H1 (cell line): ENCODE results near the gene COX19. TPM values are rescaled to one million over a fixed set of nuclear protein-coding genes. Genes with fewer than 3 reads are reported as not detected.

Source experiments
- CTCF ChIA-PET: fragments of 300-600 bp; sonication (Branson Sonifier 250); formaldehyde crosslinking; loops from one replicate; lab custom pipeline; 2021; ENCODE audit not compliant: partially characterized antibody; lab: Charles Lee
- POLR2A ChIA-PET: fragments of 300-600 bp; sonication (Branson Sonifier 250); formaldehyde crosslinking; loops from one replicate; lab custom pipeline; 2021; ENCODE audit warnings: inconsistent platforms; ENCODE audit not compliant: partially characterized antibody; lab: Charles Lee
- DNase-seq, 2 experiments: peaks; one replicate each; pipeline versions ENCODE4 v3.0.0 to v3.0.0-alpha.2; 2010 to 2022; ENCODE audit warnings: low spot score in 2 of 2, low read depth in 1 of 2, mixed read lengths in 1 of 2
- FAIRE-seq: peaks from 2 replicates; lab custom pipeline; 2011; peaks lifted over from hg19 to GRCh38; lab: Jason Lieb, UNC
- H2AFZ ChIP-seq: 2 replicates; pipeline ENCODE4 v1.8.1; 2012; ENCODE audit warnings: low read length, inconsistent platforms
- H2AK5ac ChIP-seq: 2 replicates; pipeline ENCODE4 v1.6.1; 2013; ENCODE audit warnings: low read depth, low read length
- H2BK120ac ChIP-seq: replicated peaks from 2 replicates; pipeline ENCODE3; 2013; ENCODE audit warnings: low read depth, low read length, inconsistent platforms
- H2BK12ac ChIP-seq: 2 replicates; pipeline ENCODE4 v1.6.1; 2013; ENCODE audit warnings: low read depth, low read length
- H2BK15ac ChIP-seq: 2 replicates; pipeline ENCODE4 v1.6.1; 2013; ENCODE audit warnings: low read length
- H2BK20ac ChIP-seq: 2 replicates; pipeline ENCODE4 v1.6.1; 2013; ENCODE audit warnings: low read length
- H2BK5ac ChIP-seq: 2 replicates; pipeline ENCODE4 v1.6.1; 2013; ENCODE audit warnings: low read depth, low read length
- H3K14ac ChIP-seq: 2 replicates; pipeline ENCODE4 v1.6.1; 2013; ENCODE audit warnings: inconsistent platforms; ENCODE audit not compliant: insufficient read length
- H3K18ac ChIP-seq: 2 replicates; pipeline ENCODE4 v1.6.1; 2013; ENCODE audit warnings: low read length; ENCODE audit errors: extremely low read depth
- H3K23ac ChIP-seq: 2 replicates; pipeline ENCODE4 v1.6.1; 2013; ENCODE audit warnings: inconsistent platforms; ENCODE audit not compliant: insufficient read length
- H3K23me2 ChIP-seq: 2 replicates; pipeline ENCODE4 v1.6.1; 2013; ENCODE audit warnings: low read depth, low read length
- H3K27ac ChIP-seq: 2 replicates; pipeline ENCODE4 v1.6.1; 2011; ENCODE audit warnings: low read depth, low read length, inconsistent platforms
- H3K27me3 ChIP-seq, 4 experiments: replicated peaks in 1 of 4; 1 replicate in 1 of 4; 2 replicates in 3 of 4; pipeline versions ENCODE4 v1.6.1 to v1.8.1; 2011 to 2013; ENCODE audit warnings: low read length in 3 of 4, mild to moderate bottlenecking in 3 of 4, inconsistent platforms in 2 of 4, mixed read lengths in 2 of 4, moderate library complexity in 1 of 4; ENCODE audit not compliant: control insufficient read depth in 3 of 4, insufficient read depth in 3 of 4; ENCODE audit errors: extremely low read depth in 1 of 4
- H3K36me3 ChIP-seq, 4 experiments: 2 replicates each; pipeline versions ENCODE4 v1.6.1 to v1.8.1; 2011 to 2013; ENCODE audit warnings: mild to moderate bottlenecking in 4 of 4, low read length in 3 of 4, moderate library complexity in 2 of 4, control low read depth in 1 of 4, inconsistent platforms in 1 of 4; ENCODE audit not compliant: insufficient read depth in 4 of 4, control insufficient read depth in 2 of 4
- H3K4ac ChIP-seq: replicated peaks from 2 replicates; pipeline ENCODE3; 2013; ENCODE audit warnings: low read length, low read depth, mixed read lengths, inconsistent platforms; ENCODE audit not compliant: insufficient read length
- H3K4me1 ChIP-seq, 4 experiments: replicated peaks in 1 of 4; 1 replicate in 1 of 4; 2 replicates in 3 of 4; pipeline versions ENCODE4 v1.6.1 to v1.8.1; 2011 to 2013; ENCODE audit warnings: low read length in 3 of 4, inconsistent platforms in 2 of 4, mixed read lengths in 1 of 4; ENCODE audit not compliant: insufficient read depth in 4 of 4, control insufficient read depth in 3 of 4
- H3K4me2 ChIP-seq, 2 experiments: 2 replicates each; pipeline versions ENCODE4 v1.6.1 to v1.8.1; 2011 to 2013; ENCODE audit warnings: low read depth in 2 of 2, low read length in 2 of 2, control low read depth in 1 of 2, inconsistent platforms in 1 of 2, mild to moderate bottlenecking in 1 of 2; ENCODE audit not compliant: insufficient read depth in 1 of 2
- H3K4me3 ChIP-seq, 4 experiments: fragments of 200-600, 300-600 bp in 1 of 4; sonication (generic), shearing (Covaris generic), sonication (Bioruptor Twin) in 1 of 4; 2 replicates each; pipeline versions ENCODE4 v1.5.1 to v1.8.1; 2011 to 2016; ENCODE audit warnings: low read length in 4 of 4, low read depth in 3 of 4, control low read depth in 2 of 4, inconsistent platforms in 2 of 4, mild to moderate bottlenecking in 2 of 4, mixed read lengths in 1 of 4, moderate library complexity in 1 of 4; ENCODE audit not compliant: insufficient read depth in 2 of 4; ENCODE audit errors: extremely low read depth in 1 of 4
- H3K56ac ChIP-seq: replicated peaks from 2 replicates; pipeline ENCODE3; 2013; ENCODE audit warnings: low read depth, mild to moderate bottlenecking, mixed read lengths, low read length, inconsistent platforms; ENCODE audit not compliant: insufficient read length
- H3K79me1 ChIP-seq: 2 replicates; pipeline ENCODE4 v1.6.1; 2013; ENCODE audit warnings: low read depth, low read length, control low read depth
- H3K79me2 ChIP-seq, 2 experiments: 2 replicates each; pipeline versions ENCODE4 v1.6.1 to v1.8.1; 2012 to 2013; ENCODE audit warnings: low read length in 2 of 2, mild to moderate bottlenecking in 2 of 2, inconsistent platforms in 1 of 2; ENCODE audit not compliant: insufficient read depth in 2 of 2, control insufficient read depth in 1 of 2
- H3K9ac ChIP-seq, 4 experiments: replicated peaks in 1 of 4; 1 replicate in 1 of 4; 2 replicates in 3 of 4; pipeline versions ENCODE4 v1.6.1 to v1.8.1; 2011 to 2013; ENCODE audit warnings: low read depth in 3 of 4, low read length in 3 of 4, control low read depth in 2 of 4, mild to moderate bottlenecking in 2 of 4, moderate library complexity in 2 of 4, inconsistent platforms in 1 of 4; ENCODE audit errors: extremely low read depth in 1 of 4
- H3K9me3 ChIP-seq, 2 experiments: 2 replicates each; pipeline versions ENCODE4 v1.6.1 to v1.8.1; 2012 to 2013; ENCODE audit warnings: mild to moderate bottlenecking in 2 of 2, moderate library complexity in 2 of 2, control low read depth in 1 of 2, inconsistent platforms in 1 of 2, low read depth in 1 of 2, low read length in 1 of 2, mixed read lengths in 1 of 2; ENCODE audit not compliant: insufficient read depth in 2 of 2
- H4K20me1 ChIP-seq, 2 experiments: replicated peaks in 1 of 2; 2 replicates each; pipeline versions ENCODE3 to v1.8.1; 2011 to 2013; ENCODE audit warnings: inconsistent platforms in 2 of 2, low read length in 2 of 2, mild to moderate bottlenecking in 1 of 2; ENCODE audit not compliant: insufficient read depth in 2 of 2, control insufficient read depth in 1 of 2
- H4K5ac ChIP-seq: 2 replicates; pipeline ENCODE4 v1.6.1; 2013; ENCODE audit warnings: low read length, low read depth, mixed read lengths, inconsistent platforms; ENCODE audit not compliant: insufficient read length
- H4K8ac ChIP-seq: 2 replicates; pipeline ENCODE4 v1.8.0; 2013; ENCODE audit warnings: mild to moderate bottlenecking, moderate library complexity, low read length, inconsistent platforms; ENCODE audit not compliant: insufficient read depth; ENCODE audit errors: extremely low read depth
- H4K91ac ChIP-seq: replicated peaks from 2 replicates; pipeline ENCODE3; 2013; ENCODE audit warnings: low read length, mixed read lengths, inconsistent platforms; ENCODE audit not compliant: insufficient read length
- KDM4A ChIP-seq: IDR thresholded peaks from one replicate; pipeline ENCODE4 v1.7.1; 2012; ENCODE audit warnings: low read depth, mild to moderate bottlenecking, moderate library complexity, low read length, inconsistent platforms; ENCODE audit not compliant: severe bottlenecking
- ZNF274 ChIP-seq: IDR thresholded peaks from 2 replicates; pipeline ENCODE4 v1.7.0; 2012; ENCODE audit warnings: low read length, borderline replicate concordance; ENCODE audit errors: extremely low read depth
- WGBS, 2 experiments: shearing (Covaris generic) in 1 of 2; methylation state at CpG; one replicate each; pipeline versions ENCODE4 v1.1.6 to v1.1.7; 2013 to 2015; ENCODE audit warnings: low lambda C conversion rate in 2 of 2, mixed read lengths in 2 of 2, inconsistent platforms in 1 of 2, low coverage in 1 of 2, missing lambda C conversion rate in 1 of 2; ENCODE audit not compliant: insufficient replicate concordance in 2 of 2, insufficient coverage in 1 of 2, insufficient read length in 1 of 2; ENCODE audit errors: extremely low coverage in 1 of 2, missing lambda C conversion rate in 1 of 2; 5-methylcytosine and 5-hydroxymethylcytosine counted together
- polyA plus RNA-seq, 7 experiments: library from polyadenylated mRNA; depleted of rRNA in 3 of 7; stranded (reverse) in 5 of 7; unstranded in 2 of 7; fragments of >200 nt in 5 of 7; fragments of 200-250 nt in 2 of 7; gene quantifications; 1 replicate in 5 of 7; 2 replicates in 1 of 7; 4 replicates in 1 of 7; pipeline versions ENCODE4 v1.2.1 to v1.2.3, GENCODE V29; 2011 to 2013; ENCODE audit warnings: missing spikeins in 2 of 7, mixed read lengths in 2 of 7
- total RNA-seq: library from RNA; stranded (reverse); fragmentation: NEBNext Ultra II Directional; extraction: Animal tissue kit (Norgen Biotek cat#: 25700); gene quantifications from 2 replicates; pipeline ENCODE4 v1.2.1, GENCODE V29; 2021

Gene COX19
- total and polyA plus RNA-seq, 2 of the 8 experiments (the other 6 are each of a cell fraction or from before 2014, with no cell fraction given), result 3.9 to 7.9 TPM

- Histone ChIP-seq H3K56ac (no peak overlapping the region), H2AFZ (no peak overlapping the region), H3K9ac (no peak overlapping the region), H3K27ac (no peak overlapping the region), H4K5ac (no peak overlapping the region), H2BK20ac (no peak overlapping the region), H3K4me2 (no peak overlapping the region), H2BK12ac (no peak overlapping the region), H4K91ac (no peak overlapping the region), H2BK5ac (no peak overlapping the region), H3K23me2 (no peaks in the 10 kb centered on the region), H2BK15ac (no peak overlapping the region), H2AK5ac (no peak overlapping the region), H4K8ac (no peak overlapping the region), H3K9me3 (no peaks in the 10 kb centered on the region), H3K79me2 (no peaks in the 10 kb centered on the region), H3K79me1 (no peaks in the 10 kb centered on the region), H3K14ac (no peak overlapping the region), H3K27me3 (peaks cover 0 to 4% (median 0%) of the 10 kb centered on the region in 4 experiments; a peak in 2 of 7 replicates), H3K36me3 (no peaks in the 10 kb centered on the region), H3K18ac (no peak overlapping the region), H3K4ac (no peak overlapping the region), H2BK120ac (no peak overlapping the region), H4K20me1 (no peaks in the 10 kb centered on the region), H3K4me3 (no peak overlapping the region), H3K4me1 (peaks cover 0 to 1% (median 0%) of the 10 kb centered on the region in 4 experiments; a peak in 3 of 7 replicates), H3K23ac (no peak overlapping the region)
- DNase-seq (no peak), FAIRE-seq (no peak)
- ChIA-PET POLR2A (interaction anchor here (1.1 kb wide), 1 partner anchor 126 kb away, joined by 3 read pairs; no protein-coding TSS in a partner anchor), CTCF (interaction anchor here (1.5 to 1.9 kb wide), 2 partner anchors 13 to 54 kb away, joined by 5 to 9 read pairs; no protein-coding TSS in a partner anchor)
- WGBS, 2 experiments, result 91% methylated on average over 4 of the region's 4 CpGs; no CpG with 5 or more reads in 1 of the 2 experiments
- no peak for TF ChIP-seq KDM4A
- TF ChIP-seq ZNF274, result no peak
These were observed 35.5 kb downstream of the COX19 start for GRCh38 chr7:939843-940242.
